ENCODE results near the gene FIP1L1.

GRCh38 chr4:53376900-53377299 is 541 bp upstream of the FIP1L1 start:
- TF ChIP-seq ZNF551 (CRISPR knock-in tag; IDR thresholded peaks at IDR 0.05) (no peak), SMAD4 (CRISPR knock-in tag; conservative IDR thresholded peaks at IDR 0.05) (no peak), TBL1XR1 (IDR thresholded peaks at IDR 0.05; ENCODE audit: low read length in 2 of 2) (no peak), RAD51 (IDR thresholded peaks at IDR 0.05; ENCODE audit: borderline replicate concordance, low read depth) (no peak)

Measured in K562 (cell line).